ENCODE measurements around the gene FRMD1.

The FRMD1 gene

DNA sequence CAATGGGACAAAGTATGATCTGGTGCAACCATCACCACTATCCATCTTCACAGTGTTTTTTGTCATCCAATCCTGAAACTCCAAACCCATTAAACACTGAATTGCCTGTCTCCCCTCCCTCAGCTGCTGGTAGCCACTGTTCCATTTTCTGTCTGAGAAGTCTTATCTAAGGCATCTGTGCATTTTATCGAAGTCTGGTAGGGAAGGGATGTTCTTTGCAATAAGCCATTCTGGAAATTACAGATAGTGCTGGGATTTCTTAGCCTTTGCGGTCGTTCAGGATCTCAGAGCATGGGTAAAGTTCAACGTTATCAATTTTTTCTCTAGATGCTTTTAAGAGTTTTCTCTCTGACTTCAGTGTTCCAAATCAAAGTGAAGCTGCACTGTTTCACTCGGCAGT is 57.4 kb downstream of the FRMD1 start:
- no peak for DNase-seq

DNA sequence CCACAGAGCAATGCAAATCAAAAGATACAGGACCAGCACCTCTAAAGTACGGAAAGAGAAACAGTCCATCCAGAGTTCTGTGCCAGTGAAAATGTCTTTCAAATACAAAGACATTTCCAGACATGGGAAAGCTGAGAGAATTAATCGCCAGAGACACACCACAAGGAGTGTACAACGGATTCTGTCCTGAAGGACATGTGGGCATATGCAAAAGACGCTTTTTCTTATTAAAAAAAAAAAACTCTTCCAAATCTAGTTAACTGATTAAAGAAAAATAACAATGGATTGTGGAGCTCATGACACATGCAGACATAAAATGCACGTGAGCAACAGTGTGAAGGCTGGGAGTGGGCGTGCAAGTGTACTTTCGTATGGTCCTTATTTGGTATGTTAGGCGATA is 58.8 kb downstream of the FRMD1 start:
- no peak for DNase-seq

DNA sequence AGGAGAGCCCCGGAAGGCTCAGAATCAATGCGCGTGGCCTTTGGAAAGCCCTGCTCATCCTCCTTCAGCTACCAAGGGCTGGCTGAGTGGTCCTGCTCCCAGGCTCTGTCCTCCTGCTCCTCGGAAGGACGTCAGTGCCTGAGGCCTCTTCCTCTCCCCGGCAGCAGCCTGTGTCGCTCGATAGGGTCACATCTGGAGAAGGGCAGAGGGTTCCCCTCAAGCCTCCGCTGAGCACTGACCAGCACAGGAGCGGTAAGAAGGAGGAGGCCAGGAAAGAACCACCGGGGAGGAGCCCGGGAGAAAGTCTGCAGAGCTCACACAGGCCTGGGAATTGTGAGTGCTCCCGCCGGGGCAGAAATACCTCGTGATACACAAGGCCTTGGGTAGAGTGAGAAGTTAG is 60.3 kb downstream of the FRMD1 start:
- DNase-seq: no peak

DNA sequence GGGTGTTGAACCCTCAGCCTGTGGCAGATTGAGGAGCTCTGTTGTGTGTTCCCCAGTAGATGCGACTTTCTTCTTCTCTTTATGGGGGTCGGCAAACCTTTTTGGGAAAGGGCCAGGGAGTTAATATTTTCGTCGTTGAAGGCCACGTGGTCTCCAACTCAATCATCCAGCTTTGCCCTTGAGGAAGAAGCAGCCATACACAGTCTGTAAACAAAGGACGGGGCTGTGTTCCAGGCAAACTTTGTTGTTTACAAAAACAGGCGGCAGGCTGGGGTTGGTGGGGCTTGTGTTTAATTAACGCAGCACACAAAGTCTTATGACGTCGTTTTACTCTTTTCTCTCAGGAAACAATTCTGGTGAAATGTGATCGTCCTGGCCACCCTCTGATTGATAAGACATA is 61.4 kb downstream of the FRMD1 start:
- DNase-seq: no peak

DNA sequence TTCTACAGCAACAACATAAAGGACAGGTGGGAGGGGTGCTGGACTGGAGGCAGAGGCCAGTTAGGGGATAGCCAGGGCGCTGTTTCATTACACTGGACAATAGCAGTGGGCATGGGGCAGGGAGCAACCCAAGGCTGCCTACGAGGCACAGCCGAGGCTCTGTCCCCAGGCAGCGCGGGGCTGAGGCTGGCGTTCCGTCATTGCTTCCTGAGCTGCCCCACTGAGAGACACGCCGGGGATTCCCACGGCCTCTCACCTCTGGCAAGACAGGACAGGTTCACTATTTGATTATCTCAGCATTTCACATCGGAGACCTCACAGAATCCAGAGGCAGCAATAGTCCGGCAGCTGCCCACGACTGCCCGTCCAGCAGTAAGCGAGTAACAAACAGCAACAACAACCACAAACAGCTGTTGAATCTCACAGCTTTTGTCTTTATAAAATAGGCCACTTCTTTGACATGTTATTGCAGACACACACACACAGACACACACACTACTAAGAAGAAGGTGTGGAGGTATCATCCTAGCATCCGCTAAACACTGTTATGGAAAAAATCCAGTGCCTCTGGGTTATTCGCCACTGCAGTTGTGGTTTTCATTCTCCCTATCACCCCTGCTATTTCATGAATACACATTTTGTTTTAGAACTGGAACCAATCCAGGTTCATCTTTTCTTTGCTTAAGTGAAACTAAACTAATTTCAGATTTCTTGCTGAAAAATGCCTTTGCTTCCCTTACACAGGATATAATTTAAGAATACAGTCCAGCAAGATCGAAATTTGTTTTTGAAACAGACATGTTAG is 62.1 kb downstream of the FRMD1 start:
- DNase-seq: no peak

DNA sequence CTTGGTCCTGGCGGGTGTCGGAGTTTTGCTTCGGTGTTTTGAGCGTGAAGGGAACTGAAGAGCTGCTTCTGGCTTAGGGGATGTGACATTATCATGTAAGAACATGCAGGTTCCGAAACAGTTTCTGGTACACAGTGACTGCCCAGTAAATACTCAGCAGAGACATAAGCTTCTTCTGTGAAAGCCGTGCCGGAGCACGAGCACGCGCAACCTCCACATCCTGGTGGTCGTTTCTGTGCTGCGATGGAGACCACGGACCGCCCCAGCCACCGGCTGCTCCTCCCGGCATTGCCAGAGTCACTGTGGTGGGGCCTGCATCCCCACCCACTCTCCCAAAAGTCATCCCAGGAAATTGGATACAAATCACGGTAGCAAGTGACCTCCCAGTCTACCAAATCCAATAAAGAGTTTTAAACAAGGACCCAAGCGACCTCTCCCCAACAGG is 62.8 kb downstream of the FRMD1 start:
- no peak for DNase-seq

DNA sequence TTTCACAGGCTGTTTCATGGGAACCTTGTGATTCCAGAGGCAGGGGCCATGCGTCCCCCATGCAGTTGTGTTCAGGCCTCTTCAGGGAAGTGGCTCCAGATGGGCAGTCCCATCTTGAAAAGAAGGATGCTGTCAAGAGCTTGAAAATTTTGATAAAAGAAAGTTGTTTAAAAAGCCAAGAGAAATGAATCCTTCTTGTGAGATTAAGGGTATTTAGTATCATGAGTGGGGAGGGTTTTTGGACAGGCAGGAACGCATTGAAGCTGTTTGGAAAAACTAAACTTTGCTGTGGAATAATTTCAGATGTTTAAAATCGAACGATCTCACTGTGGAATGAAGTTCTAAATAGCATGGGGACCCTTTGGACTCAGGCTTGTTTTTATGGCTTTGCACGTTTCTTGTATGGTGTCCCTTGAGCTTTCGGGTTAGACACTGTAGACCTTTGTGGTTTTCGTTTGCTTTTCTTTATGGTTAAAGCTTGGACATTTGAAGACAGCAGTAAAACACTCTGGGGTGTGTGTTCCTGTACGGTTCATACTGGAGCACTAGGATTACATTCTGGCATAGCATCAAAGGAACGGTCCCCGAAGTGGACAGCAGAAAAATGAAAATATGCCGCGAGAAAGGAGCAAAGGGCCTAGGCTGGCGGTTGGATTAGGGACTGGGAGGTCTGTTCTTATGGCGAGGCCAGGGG is 63.4 kb downstream of the FRMD1 start:
- no peak for DNase-seq

DNA sequence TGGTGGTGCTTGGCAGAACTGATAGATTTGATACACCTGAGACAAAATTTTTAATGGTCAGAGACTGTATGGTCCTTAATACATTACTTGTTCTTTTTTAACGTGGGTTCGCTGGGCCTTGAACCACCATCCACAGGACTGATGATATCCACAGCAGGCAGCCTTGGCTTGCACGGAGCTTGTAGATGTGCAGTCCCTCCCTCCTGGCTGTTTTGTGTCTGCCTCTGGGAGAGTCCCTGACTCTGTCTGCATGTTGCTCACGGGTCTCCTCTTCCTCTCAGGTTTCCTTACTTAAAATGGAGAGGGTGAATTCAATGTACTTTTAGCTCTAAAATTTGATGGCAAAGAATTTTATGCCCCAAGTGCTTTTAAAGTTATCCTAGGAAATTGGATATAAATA is 64.0 kb downstream of the FRMD1 start:
- DNase-seq: no peak

DNA sequence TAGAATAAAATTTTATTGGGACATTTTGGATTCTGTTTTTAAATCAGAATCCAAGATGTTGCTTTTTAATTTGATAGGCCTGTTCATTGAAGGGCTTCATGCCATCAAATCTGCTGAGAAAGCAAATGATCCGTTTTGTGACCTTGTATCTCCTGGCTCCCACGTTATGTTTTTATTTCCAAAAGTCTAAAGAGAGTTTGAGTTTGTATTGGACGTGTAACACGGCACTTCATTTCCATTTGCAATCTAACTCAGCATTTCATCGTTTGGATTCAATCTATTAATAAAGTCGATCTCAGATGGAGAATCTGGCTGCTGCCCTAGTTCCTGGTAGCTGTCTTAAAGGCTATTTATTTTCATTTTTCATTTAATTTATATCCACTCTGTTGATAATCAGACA is 64.6 kb downstream of the FRMD1 start:
- DNase-seq: no peak

DNA sequence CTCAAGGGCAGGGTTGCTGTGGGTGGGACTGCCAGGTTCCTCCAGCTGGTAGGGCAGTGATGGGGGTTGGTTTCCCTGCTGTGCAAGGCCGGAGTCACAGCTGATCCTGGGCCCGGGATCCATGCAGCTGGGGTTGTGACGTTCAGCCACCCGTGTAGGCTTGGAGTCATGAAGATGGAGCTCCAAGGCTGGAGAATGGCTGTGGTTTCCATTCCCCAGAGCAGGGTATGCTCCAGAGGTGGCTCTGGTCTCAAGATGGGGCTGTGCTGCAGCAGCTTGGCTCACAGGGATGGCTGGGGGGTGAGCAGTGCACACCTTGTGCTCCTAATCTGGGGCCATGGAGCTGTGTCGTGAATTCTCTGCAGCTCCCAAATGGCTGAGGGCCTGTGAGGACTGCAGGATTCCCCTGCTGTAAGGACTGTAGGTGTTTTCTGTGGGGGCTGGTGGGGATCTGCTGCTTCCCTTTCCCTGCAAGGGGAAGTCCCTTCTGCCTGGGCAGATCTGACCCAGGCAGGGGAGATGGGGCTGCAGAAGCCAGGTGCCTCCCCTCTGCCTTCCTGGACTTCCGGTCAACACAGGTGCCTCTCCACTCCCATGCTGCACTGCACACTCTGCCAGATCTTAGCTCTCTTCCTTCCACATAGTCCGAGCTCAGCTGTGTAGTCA is 65.6 kb downstream of the FRMD1 start:
- no peak for DNase-seq

DNA sequence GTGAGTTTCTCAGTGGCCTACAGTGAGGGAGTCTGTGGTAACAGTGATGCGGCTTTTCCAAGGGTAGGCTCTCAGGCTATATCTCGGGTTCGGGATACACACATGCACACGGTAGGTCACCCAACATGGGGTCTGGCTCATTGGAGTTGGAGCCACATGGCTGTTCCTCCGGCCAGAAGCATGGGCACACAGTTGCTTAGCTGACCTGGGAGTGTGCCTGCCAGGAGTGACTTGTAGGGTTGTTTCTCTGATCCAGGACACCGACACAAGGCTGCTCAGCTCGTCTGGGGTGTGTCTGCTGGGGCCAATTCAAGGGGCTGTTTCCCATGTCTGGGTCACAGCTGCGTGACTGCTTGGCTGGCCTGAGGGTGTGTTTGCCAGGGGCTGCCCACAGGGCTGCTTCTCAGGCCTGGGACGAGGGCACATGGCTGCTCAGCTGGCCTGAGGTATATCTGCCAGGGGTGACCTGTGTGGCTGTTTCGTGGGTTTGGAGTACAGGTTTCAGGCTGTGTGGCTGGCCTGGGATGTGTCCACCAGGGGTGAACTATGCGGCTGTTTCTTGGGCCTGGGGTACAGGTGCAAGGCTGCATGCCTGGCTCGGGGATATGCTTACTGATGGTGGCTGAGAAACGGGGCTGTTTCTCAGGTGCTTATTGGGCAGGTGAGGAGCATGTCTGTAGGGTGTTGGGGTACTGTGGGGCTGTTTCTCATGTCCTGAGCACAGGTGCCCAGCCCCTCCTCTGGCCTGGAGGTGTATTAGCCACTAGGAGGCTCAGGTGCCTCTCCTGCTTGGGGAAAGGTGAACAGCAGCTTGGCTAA is 66.4 kb downstream of the FRMD1 start:
- no peak for DNase-seq

DNA sequence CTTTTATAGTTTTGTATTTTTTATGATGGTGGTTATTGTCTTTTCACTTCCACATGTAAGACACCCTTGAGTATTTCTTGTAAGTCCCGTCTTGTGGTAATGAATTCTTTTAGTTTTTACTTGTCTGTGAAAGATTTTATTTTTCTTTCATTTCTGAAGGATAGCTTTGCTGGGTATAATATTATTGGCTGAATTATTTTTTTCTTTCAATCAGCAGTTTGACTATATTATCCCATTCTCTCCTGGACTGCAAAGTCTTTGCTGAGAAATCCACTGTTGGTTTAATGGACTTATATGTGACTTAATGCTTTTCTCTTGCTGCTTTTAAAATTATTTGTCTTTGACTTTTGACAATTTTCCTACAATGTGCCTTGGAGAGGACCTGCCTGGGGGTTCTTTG is 67.7 kb downstream of the FRMD1 start:
- no peak for DNase-seq

DNA sequence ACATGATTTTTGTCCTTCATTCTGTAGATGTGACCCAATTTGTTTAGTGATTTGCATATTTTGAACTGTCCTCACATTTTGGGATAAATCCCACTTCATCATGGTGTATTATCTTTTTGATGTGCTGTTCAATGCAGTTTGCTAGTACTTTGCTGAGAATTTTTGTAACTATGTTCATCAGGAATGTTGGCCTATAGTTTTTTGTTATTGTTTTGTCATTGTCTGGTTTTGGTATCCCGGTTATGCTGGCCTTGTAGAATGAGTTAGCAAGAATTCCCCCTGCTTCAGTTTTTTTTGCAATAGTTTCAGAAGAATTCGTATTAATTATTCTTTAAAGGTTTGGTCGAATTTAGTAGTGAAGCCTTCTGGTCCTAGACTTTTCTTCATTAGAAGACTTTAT is 69.7 kb downstream of the FRMD1 start:
- DNase-seq: no peak

DNA sequence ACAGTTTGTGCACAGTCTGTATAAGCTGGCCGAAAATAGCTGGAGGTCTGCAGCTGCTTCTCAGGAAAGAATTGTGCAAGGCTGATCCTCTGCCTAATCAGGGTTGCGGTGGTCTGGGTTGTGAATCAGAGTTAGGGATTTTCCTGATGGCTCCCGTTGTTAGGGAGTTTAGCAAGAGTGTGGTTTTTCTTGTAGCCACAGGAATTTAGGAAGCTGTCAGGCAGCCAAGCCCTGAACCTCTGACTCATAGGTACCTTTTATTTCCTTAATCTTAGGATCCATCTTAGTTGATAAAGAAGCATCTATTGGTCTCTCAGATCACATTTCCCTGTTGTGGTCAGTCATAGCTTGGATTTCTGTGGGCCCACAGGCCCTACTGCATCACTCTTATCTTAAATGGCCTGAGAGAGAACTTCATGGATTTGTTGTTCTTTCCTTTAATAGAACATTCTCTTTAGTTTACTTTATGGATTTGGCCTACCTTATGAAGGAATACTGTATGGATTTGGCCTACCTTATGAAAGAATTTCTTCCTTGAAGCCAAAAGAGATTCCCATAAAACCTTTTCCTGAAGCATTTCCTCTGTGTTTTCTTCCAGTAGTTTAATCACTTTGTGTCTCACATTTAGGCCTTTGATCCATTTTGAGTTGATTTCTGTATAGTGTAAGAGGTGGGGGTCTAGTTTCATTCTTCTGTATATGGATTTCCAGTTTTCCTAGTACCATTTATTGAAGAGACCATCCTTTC is 71.2 kb downstream of the FRMD1 start:
- DNase-seq: no peak

DNA sequence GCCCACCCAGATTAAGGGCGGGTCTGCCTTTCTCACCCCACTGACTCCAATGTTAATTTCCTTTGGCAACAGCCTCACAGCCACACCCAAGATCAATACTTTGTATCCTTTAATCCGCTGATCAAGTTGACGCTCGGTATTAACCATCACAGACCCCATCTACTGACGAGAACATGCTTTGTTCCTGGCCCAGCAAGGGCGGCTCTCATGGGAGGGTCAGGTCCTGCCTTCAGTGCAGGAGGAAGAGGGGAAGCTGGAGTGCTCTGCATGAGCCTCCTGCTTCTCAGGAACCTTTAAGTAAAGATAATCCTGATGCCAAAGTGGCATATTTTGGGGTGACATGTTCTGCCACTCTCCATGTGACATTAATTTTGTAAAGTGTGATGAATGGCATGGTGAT is 73.2 kb downstream of the FRMD1 start:
- no peak for DNase-seq

DNA sequence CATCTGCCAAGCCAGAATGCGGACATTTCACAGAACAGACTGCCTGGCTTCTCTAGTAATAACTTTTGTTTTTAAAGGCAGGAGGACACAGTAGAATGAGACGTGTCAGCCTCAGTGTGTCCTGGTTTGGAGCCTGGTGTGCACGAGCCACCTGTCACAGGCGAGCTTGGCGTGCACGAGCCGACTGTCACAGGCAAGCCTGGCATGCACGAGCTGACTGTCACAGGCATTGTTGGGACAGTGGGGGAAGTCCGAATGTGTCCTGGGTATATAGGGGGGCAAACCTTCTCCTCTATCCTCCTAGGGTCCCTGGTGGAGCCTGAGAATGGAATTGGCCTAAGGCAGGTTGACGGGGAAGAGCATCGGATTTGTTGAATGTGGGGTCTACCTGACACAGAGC is 74.1 kb downstream of the FRMD1 start:
- no peak for DNase-seq

DNA sequence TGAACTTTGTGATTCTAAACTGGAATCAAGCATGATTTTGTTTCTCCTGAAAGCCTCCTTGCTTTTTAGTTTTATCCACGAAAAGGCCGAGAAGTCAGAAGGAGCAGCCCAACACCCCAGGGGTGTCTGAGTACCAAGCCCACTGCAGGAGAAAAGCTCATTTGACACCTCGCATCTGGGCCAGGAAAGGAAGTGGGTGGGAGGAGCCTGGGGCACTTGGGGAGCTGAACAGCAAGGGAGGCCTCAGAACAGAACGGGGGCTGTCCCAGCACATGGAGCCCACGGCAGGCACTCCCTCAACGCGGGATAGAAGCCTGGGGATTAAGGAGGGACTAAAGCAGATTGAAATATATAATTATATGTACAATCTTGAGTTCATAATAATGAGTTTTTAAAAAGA is 75.0 kb downstream of the FRMD1 start:
- DNase-seq: no peak

All from NCI-H82 (cell line).